Fibroblast of skin of back (primary cell): ENCODE results near the gene NOTCH2.
A peak's percentile ranks its signal among the peaks of the same experiment; 100 is the strongest.
"Not testable (repeated sequence)": the region's sequence is repeated elsewhere in the genome, so short reads cannot be mapped to it uniquely, and the experiment has no call there.

ENCODE experiments used
- DNase-seq: peaks from one replicate; pipeline ENCODE4 v3.0.0-alpha.2; 2013

NOTCH2 gene

GRCh38 chr1:120048208-120048607, 21.3 kb downstream of the NOTCH2 start:
- DNase-seq: peak; percentile 26

GRCh38 chr1:120041771-120042170, 27.7 kb downstream of the NOTCH2 start:
- DNase-seq: not testable (repeated sequence)

GRCh38 chr1:120032253-120032652, 37.2 kb downstream of the NOTCH2 start:
- not testable (repeated sequence) for DNase-seq

GRCh38 chr1:120023791-120024190, 45.7 kb downstream of the NOTCH2 start:
- not testable (repeated sequence) for DNase-seq

GRCh38 chr1:120014978-120015377, 54.5 kb downstream of the NOTCH2 start:
- not testable (repeated sequence) for DNase-seq

GRCh38 chr1:120008320-120008719, 61.1 kb downstream of the NOTCH2 start:
- DNase-seq: not testable (repeated sequence)

GRCh38 chr1:120007850-120008249, 61.6 kb downstream of the NOTCH2 start:
- not testable (repeated sequence) for DNase-seq

- not testable (repeated sequence) for DNase-seq
These were observed 68.4 kb downstream of the NOTCH2 start for GRCh38 chr1:120001035-120001434.

GRCh38 chr1:119996731-119997312, 72.6 kb downstream of the NOTCH2 start:
- not testable (repeated sequence) for DNase-seq

GRCh38 chr1:119995975-119996374, 73.5 kb downstream of the NOTCH2 start:
- DNase-seq: not testable (repeated sequence)

GRCh38 chr1:119988306-119989062, 81.0 kb downstream of the NOTCH2 start:
- peak; percentile 74 for DNase-seq

- DNase-seq: no peak
These were observed 81.8 kb downstream of the NOTCH2 start for GRCh38 chr1:119987686-119988085.

- peak; percentile 97 for DNase-seq
These were observed 82.3 kb downstream of the NOTCH2 start for GRCh38 chr1:119987112-119987511.

- no peak for DNase-seq
These were observed 83.4 kb downstream of the NOTCH2 start for GRCh38 chr1:119986007-119986497.

GRCh38 chr1:119984771-119985170, 84.7 kb downstream of the NOTCH2 start:
- DNase-seq: peak; percentile 54

- DNase-seq: peak; percentile 56
These were observed 87.3 kb downstream of the NOTCH2 start for GRCh38 chr1:119981986-119982815.

GRCh38 chr1:119981496-119981895, 88.0 kb downstream of the NOTCH2 start:
- DNase-seq: no peak

GRCh38 chr1:119978018-119978505, 91.4 kb downstream of the NOTCH2 start:
- DNase-seq: no peak

GRCh38 chr1:119977113-119977736, 92.2 kb downstream of the NOTCH2 start:
- not testable (repeated sequence) for DNase-seq

GRCh38 chr1:119975582-119976254, 93.7 kb downstream of the NOTCH2 start:
- not testable (repeated sequence) for DNase-seq

- DNase-seq: no peak
These were observed 94.5 kb downstream of the NOTCH2 start for GRCh38 chr1:119975006-119975405.

GRCh38 chr1:119974013-119974412, 95.4 kb downstream of the NOTCH2 start:
- DNase-seq: no peak
